NOMO-1 treated with dmso at 0.1 percent for 144 hours (cell line): ENCODE measurements around the gene PRDM15.

Experiments used
- DNase-seq: peaks from one replicate; lab custom pipeline; 2025; ENCODE audit not compliant: unreplicated experiment; lab: John Stamatoyannopoulos, UW

The PRDM15 gene

GRCh38 chr21:41888749-41889376 lies 9.7 kb upstream of the PRDM15 start:
- DNase-seq = no peak

GRCh38 chr21:41887667-41888066 lies 8.5 kb upstream of the PRDM15 start:
- DNase-seq = no peak

GRCh38 chr21:41886328-41886727 lies 7.2 kb upstream of the PRDM15 start:
- DNase-seq = no peak

GRCh38 chr21:41885341-41886024 lies 6.3 kb upstream of the PRDM15 start:
- no peak for DNase-seq

- DNase-seq = no peak
Observed at GRCh38 chr21:41884501-41885030, 5.4 kb upstream of the PRDM15 start.

- no peak for DNase-seq
Observed at GRCh38 chr21:41883582-41883981, 4.4 kb upstream of the PRDM15 start.

GRCh38 chr21:41881051-41881450 lies 1.9 kb upstream of the PRDM15 start:
- DNase-seq = no peak

GRCh38 chr21:41880153-41880552 lies 1.0 kb upstream of the PRDM15 start:
- DNase-seq = no peak

GRCh38 chr21:41878831-41879189 lies 334 bp downstream of the PRDM15 start:
- DNase-seq = peak; percentile 47

- peak; percentile 49 for DNase-seq
Observed at GRCh38 chr21:41877901-41878830, 978 bp downstream of the PRDM15 start.

GRCh38 chr21:41876928-41877652 lies 2.1 kb downstream of the PRDM15 start:
- no peak for DNase-seq

- no peak for DNase-seq
Observed at GRCh38 chr21:41876396-41876795, 2.7 kb downstream of the PRDM15 start.

- DNase-seq = no peak
Observed at GRCh38 chr21:41875086-41875485, 4.1 kb downstream of the PRDM15 start.

- DNase-seq = no peak
Observed at GRCh38 chr21:41874611-41875010, 4.5 kb downstream of the PRDM15 start.

- no peak for DNase-seq
Observed at GRCh38 chr21:41873426-41873825, 5.7 kb downstream of the PRDM15 start.

- no peak for DNase-seq
Observed at GRCh38 chr21:41873005-41873404, 6.1 kb downstream of the PRDM15 start.

- no peak for DNase-seq
Observed at GRCh38 chr21:41871293-41872030, 7.7 kb downstream of the PRDM15 start.

GRCh38 chr21:41869771-41870170 lies 9.4 kb downstream of the PRDM15 start:
- DNase-seq = no peak

GRCh38 chr21:41868062-41868710 lies 11.0 kb downstream of the PRDM15 start:
- DNase-seq = no peak

- no peak for DNase-seq
Observed at GRCh38 chr21:41867313-41867712, 11.8 kb downstream of the PRDM15 start.
